SK-N-SH treated with all-trans-retinoic acid at 6 μM for 48 hours (cell line): ENCODE data around the gene P4HTM.

Experiments
- OSR1 ChIP-seq: fragments of 250-450 bp; sonication (Bioruptor Pico); IDR thresholded peaks from 2 replicates; pipeline ENCODE4 v1.8.0; 2022; ENCODE audit warnings: moderate library complexity, mild to moderate bottlenecking, inconsistent platforms
- ZFP3 ChIP-seq: fragments of 250-450 bp; sonication (Bioruptor Pico); IDR thresholded peaks from 2 replicates; pipeline ENCODE4 v1.5.0; 2020; ENCODE audit warnings: mild to moderate bottlenecking, moderate library complexity

- TF ChIP-seq ZFP3 (CRISPR knock-in tag) (no peak), OSR1 (CRISPR knock-in tag) (no peak)
These were observed 7.4 kb upstream of the P4HTM start for GRCh38 chr3:48982686-48983085.
